NCI-H2196 treated with DMSO at 0.1 percent for 48 hours (cell line): ENCODE results near the gene PLET1.

Experiments used
- DNase-seq: peaks from one replicate; lab custom pipeline; 2025; ENCODE audit not compliant: unreplicated experiment; lab: John Stamatoyannopoulos, UW

PLET1 gene

GRCh38 chr11:112248201-112248600 lies 12.5 kb downstream of the PLET1 start:
- DNase-seq = no peak

- DNase-seq = no peak
Observed at GRCh38 chr11:112247201-112247600, 13.5 kb downstream of the PLET1 start.

GRCh38 chr11:112241486-112241885 lies 19.2 kb downstream of the PLET1 start:
- no peak for DNase-seq

- DNase-seq = no peak
Observed at GRCh38 chr11:112238041-112238440, 22.6 kb downstream of the PLET1 start.

GRCh38 chr11:112237451-112237850 lies 23.2 kb downstream of the PLET1 start:
- DNase-seq = no peak

GRCh38 chr11:112235750-112236390 lies 24.8 kb downstream of the PLET1 start:
- no peak for DNase-seq

GRCh38 chr11:112231952-112232351 lies 28.7 kb downstream of the PLET1 start:
- no peak for DNase-seq

- no peak for DNase-seq
Observed at GRCh38 chr11:112229746-112230433, 30.8 kb downstream of the PLET1 start.

- no peak for DNase-seq
Observed at GRCh38 chr11:112229159-112229558, 31.5 kb downstream of the PLET1 start.

GRCh38 chr11:112228706-112229105 lies 32.0 kb downstream of the PLET1 start:
- no peak for DNase-seq

- no peak for DNase-seq
Observed at GRCh38 chr11:112227471-112227870, 33.2 kb downstream of the PLET1 start.

GRCh38 chr11:112226831-112227401 lies 33.7 kb downstream of the PLET1 start:
- no peak for DNase-seq

- DNase-seq = peak; percentile 74
Observed at GRCh38 chr11:112226062-112226830, 34.4 kb downstream of the PLET1 start, which contains the start of gene PTS. TSS of gene PTS (plus strand) at chr11:112226428. CDS start at chr11:112226444, 16 bp downstream.

- no peak for DNase-seq
Observed at GRCh38 chr11:112225753-112226061, 35.0 kb downstream of the PLET1 start.

GRCh38 chr11:112223754-112224532 lies 36.7 kb downstream of the PLET1 start:
- DNase-seq = no peak

- DNase-seq = no peak
Observed at GRCh38 chr11:112223121-112223520, 37.5 kb downstream of the PLET1 start.

GRCh38 chr11:112222303-112222702 lies 38.4 kb downstream of the PLET1 start:
- DNase-seq = no peak

GRCh38 chr11:112221274-112221835 lies 39.3 kb downstream of the PLET1 start:
- no peak for DNase-seq

- DNase-seq = peak; percentile 63
Observed at GRCh38 chr11:112219476-112220232, 41.0 kb downstream of the PLET1 start.

- no peak for DNase-seq
Observed at GRCh38 chr11:112216561-112217105, 44.0 kb downstream of the PLET1 start.
